Osteocyte (in vitro differentiated cells): ENCODE measurements around the gene GMDS. TPM values are rescaled to one million over a fixed set of nuclear protein-coding genes. Genes with fewer than 3 reads are reported as not detected.

Experiments used
- DNase-seq: peaks from one replicate; pipeline ENCODE4 v3.0.0; 2021; ENCODE audit warnings: mixed read lengths; ENCODE audit not compliant: unreplicated experiment; ENCODE audit errors: extremely low spot score
- H3K27ac Mint-ChIP-seq: one replicate; pipeline ENCODE4 v1.8.0; 2021; ENCODE audit warnings: mild to moderate bottlenecking, mixed read lengths; ENCODE audit not compliant: unreplicated experiment
- H3K27me3 Mint-ChIP-seq: one replicate; pipeline ENCODE4 v1.8.0; 2021; ENCODE audit warnings: mixed read lengths; ENCODE audit not compliant: unreplicated experiment
- H3K36me3 Mint-ChIP-seq: one replicate; pipeline ENCODE4 v1.8.0; 2021; ENCODE audit warnings: mixed read lengths; ENCODE audit not compliant: unreplicated experiment
- H3K4me1 Mint-ChIP-seq: one replicate; pipeline ENCODE4 v1.8.0; 2021; ENCODE audit warnings: mixed read lengths; ENCODE audit not compliant: unreplicated experiment
- H3K4me3 Mint-ChIP-seq: one replicate; pipeline ENCODE4 v1.8.0; 2021; ENCODE audit warnings: mild to moderate bottlenecking, moderate library complexity, mixed read lengths; ENCODE audit not compliant: unreplicated experiment
- H3K9me3 Mint-ChIP-seq: one replicate; pipeline ENCODE4 v1.8.0; 2021; ENCODE audit warnings: mixed read lengths; ENCODE audit not compliant: unreplicated experiment
- CTCF ChIP-seq: fragments of 200-600 bp; sonication (generic); IDR thresholded peaks from 2 replicates; pipeline ENCODE4 v1.5.0; 2021; ENCODE audit warnings: antibody characterized with exemption, mild to moderate bottlenecking, moderate library complexity
- total RNA-seq: library from RNA; stranded (reverse); gene quantifications from 2 replicates; pipeline ENCODE4 v1.2.1, GENCODE V29; 2021

The GMDS gene
- total RNA-seq, 1 donor from 2014 or later = 30.7 TPM

- Mint-ChIP-seq H3K4me3 (no peak overlapping the region), H3K27me3 (no peaks in the 10 kb centered on the region), H3K4me1 (peaks cover 16% of the 10 kb centered on the region), H3K36me3 (peaks cover 5% of the 10 kb centered on the region), H3K9me3 (no peaks in the 10 kb centered on the region), H3K27ac (no peak overlapping the region)
- TF ChIP-seq CTCF = no peak
- DNase-seq = no peak
Measured at GRCh38 chr6:1873781-1874180, 371.6 kb downstream of the GMDS start.

GRCh38 chr6:1872649-1873131, 372.7 kb downstream of the GMDS start:
- no peaks in the 10 kb centered on the region for H3K27me3 Mint-ChIP-seq
- DNase-seq = no peak
- no peak for TF ChIP-seq CTCF
- no peak overlapping the region for H3K27ac Mint-ChIP-seq
- no peak overlapping the region for H3K4me3 Mint-ChIP-seq
- no peaks in the 10 kb centered on the region for H3K9me3 Mint-ChIP-seq
- peaks cover 5% of the 10 kb centered on the region for H3K36me3 Mint-ChIP-seq
- H3K4me1 Mint-ChIP-seq = peaks cover 16% of the 10 kb centered on the region

- no peak for TF ChIP-seq CTCF
- no peaks in the 10 kb centered on the region for H3K27me3 Mint-ChIP-seq
- no peak overlapping the region for H3K4me3 Mint-ChIP-seq
- no peak for DNase-seq
- peak overlapping the region; percentile 68 for H3K27ac Mint-ChIP-seq
- H3K36me3 Mint-ChIP-seq = peaks cover under 1% of the 10 kb centered on the region
- H3K4me1 Mint-ChIP-seq = peaks cover 16% of the 10 kb centered on the region
- no peaks in the 10 kb centered on the region for H3K9me3 Mint-ChIP-seq
Measured at GRCh38 chr6:1871724-1872315, 373.6 kb downstream of the GMDS start.

GRCh38 chr6:1870932-1871331, 374.5 kb downstream of the GMDS start:
- peaks cover 16% of the 10 kb centered on the region for H3K4me1 Mint-ChIP-seq
- TF ChIP-seq CTCF = no peak
- no peak overlapping the region for H3K27ac Mint-ChIP-seq
- no peak for DNase-seq
- no peaks in the 10 kb centered on the region for H3K9me3 Mint-ChIP-seq
- H3K36me3 Mint-ChIP-seq = no peaks in the 10 kb centered on the region
- no peak overlapping the region for H3K4me3 Mint-ChIP-seq
- no peaks in the 10 kb centered on the region for H3K27me3 Mint-ChIP-seq

GRCh38 chr6:1870251-1870650, 375.2 kb downstream of the GMDS start:
- no peak overlapping the region for H3K27ac Mint-ChIP-seq
- no peak overlapping the region for H3K4me3 Mint-ChIP-seq
- TF ChIP-seq CTCF = no peak
- H3K4me1 Mint-ChIP-seq = peaks cover 16% of the 10 kb centered on the region
- no peaks in the 10 kb centered on the region for H3K9me3 Mint-ChIP-seq
- no peaks in the 10 kb centered on the region for H3K27me3 Mint-ChIP-seq
- DNase-seq = no peak
- no peaks in the 10 kb centered on the region for H3K36me3 Mint-ChIP-seq
